Retinal pigment epithelial cell (primary cell): Measurements from ENCODE around the gene TSPAN4.

Source experiments
- DNase-seq: peaks from one replicate; pipeline ENCODE4 v3.0.0-alpha.2; 2010; ENCODE audit warnings: low read depth
- H3K4me3 ChIP-seq: 2 replicates; pipeline ENCODE4 v1.5.1; 2011; ENCODE audit warnings: mild to moderate bottlenecking, low read length, control low read depth, moderate library complexity
- CTCF ChIP-seq: conservative IDR thresholded peaks from 2 replicates; pipeline ENCODE4 v1.5.1; 2011; ENCODE audit warnings: low read depth, low read length, control low read depth, inconsistent platforms

TSPAN4 gene

DNA sequence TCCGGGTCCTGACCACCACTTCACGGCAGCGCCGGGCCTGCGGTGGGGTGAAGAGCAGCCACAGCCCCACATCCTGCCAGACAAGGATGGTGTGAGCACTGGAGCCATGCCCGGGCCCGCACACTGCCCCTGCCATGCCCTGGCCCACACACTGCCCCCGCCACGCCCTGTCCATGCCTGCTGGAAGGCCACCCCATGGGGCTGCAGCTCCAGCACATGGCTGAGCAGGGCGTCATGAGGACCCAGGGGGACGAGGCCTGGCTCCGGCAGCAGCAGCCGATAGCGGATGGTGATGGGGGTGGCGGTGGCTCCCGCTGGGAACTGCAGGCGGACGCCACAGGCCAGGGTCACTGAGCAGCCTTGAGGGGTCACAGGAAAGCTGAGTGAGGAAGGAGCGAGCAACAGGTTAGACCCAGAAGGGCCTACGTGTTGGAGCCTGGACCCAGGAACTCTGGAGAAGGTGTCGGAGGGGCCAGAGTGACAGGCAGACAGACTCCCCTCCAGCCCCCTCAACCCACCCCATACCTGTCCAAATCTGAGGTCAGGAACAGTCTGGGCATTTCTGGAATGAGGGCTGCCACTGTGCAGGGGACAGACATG is 40.5 kb upstream of the TSPAN4 start:
- no peak overlapping the region for H3K4me3 ChIP-seq
- TF ChIP-seq CTCF = no peak

DNA sequence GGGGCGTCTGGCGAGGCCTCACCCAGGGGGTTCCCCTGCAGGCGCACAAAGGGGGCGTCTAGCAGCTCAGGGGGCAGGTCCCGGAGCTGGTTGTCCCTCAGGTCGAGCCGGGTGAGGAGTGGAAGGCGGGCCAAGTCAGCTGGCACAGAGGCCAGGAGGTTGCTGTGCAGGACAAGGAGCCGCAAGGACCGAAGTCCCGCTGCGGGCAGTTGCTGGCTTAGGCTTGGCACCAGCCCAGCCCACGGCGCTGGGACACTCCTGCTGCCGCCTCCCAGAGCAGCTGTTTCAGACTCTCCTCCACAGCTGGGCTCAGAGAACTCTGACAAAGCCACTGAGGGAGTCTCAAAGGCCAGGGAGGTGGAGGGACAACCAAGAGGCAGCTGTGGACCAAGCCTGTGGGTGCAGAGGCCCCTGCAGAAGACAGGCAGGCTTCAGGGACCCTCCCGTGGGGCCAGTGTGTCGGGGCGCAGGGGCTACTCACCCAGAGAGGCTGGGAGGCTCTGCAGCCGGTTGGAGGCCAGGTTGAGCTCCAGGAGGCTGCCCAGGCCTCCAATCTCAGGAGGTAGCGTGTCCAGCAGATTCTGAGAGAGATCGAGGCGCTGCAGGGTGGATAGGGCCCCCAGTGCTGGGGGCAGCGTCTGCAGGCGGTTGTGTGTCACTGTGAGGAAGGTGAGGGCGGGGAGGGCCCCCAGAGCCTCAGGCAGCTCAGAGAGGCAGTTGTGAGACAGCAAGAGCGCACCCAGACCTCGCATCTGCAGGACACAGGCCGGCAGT is 39.8 kb upstream of the TSPAN4 start:
- H3K4me3 ChIP-seq = no peak overlapping the region
- TF ChIP-seq CTCF = no peak
- no peak for DNase-seq

More for the DNA sequence above, 40.5 kb upstream of the TSPAN4 start:
- DNase-seq = no peak

DNA sequence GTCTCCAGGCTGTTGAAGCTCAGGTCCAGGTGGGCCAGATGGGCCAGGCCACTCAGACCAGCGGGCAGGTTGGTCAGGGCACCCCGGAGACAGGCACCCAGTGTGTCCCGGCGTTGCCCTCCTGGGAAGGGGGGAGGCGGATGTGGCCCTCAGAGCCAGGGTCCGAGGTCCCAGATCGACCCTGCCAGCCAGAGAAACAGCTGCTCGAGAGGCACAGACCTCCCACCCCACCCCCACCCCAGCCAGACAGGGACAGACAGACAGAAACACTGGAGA is 39.2 kb upstream of the TSPAN4 start:
- H3K4me3 ChIP-seq = no peak overlapping the region
- no peak for DNase-seq

GRCh38 chr11:803770-804598 is 38.7 kb upstream of the TSPAN4 start:
- TF ChIP-seq CTCF = no peak
- no peak for DNase-seq
- peak overlapping the region; percentile 63 for H3K4me3 ChIP-seq

More for the DNA sequence above, 39.2 kb upstream of the TSPAN4 start:
- TF ChIP-seq CTCF = no peak

GRCh38 chr11:804599-804964 is 38.1 kb upstream of the TSPAN4 start:
- no peak for TF ChIP-seq CTCF
- DNase-seq = no peak
- H3K4me3 ChIP-seq = peak overlapping the region; percentile 63

DNA sequence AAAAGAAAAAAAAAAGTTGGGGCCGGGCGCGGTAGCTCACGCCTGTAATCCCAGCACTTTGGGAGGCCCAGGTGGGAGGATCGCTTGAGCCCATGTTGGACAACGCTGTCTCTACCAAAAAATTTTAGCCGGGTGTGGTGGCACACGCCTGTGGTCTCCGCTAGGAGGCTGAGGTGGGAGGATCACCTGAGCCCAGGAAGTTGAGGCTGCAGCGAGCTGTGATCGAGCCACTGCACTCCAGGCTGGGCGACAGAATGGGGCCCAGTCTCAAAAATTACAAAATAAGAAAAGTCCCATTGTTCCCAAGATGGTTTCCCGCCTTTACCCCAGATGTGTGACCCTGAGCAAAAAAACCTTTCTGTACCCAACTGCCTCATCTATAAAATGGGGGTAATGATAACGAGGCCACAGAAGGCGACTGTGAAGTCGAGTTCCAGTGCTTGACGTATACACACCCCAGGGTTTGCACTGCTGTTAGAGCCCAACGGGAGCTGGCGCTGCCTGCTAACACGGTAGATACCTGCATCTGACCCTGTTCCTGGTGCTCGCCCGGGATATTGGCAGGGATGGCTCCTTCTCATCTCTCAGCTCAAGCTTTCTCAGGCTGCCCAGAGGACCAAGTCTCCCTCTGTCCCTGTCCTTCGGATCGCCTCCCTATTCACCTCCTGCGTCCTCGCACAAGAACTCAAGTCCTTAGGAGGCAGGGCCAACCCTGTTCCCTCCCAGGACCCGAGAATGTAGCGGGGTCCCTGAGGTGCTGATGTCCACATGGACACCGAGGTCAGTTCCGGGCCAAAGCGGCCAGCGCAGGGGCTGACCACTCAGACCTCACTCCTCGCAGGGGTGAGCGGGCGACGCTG is 34.0 kb upstream of the TSPAN4 start:
- peak overlapping the region; percentile 88 for H3K4me3 ChIP-seq
- DNase-seq = no peak
- no peak for TF ChIP-seq CTCF
